Measurements from ENCODE around the gene SPATA25.
"Not testable (repeated sequence)": the region's sequence is repeated elsewhere in the genome, so short reads cannot be mapped to it uniquely, and the experiment has no call there.

SPATA25 gene

GRCh38 chr20:45912344-45912682, 24.9 kb upstream of the SPATA25 start:
- DNase-seq = no peak

- no peak for DNase-seq
These were observed 24.3 kb upstream of the SPATA25 start, which contains the start of gene PLTP for GRCh38 chr20:45911486-45912343. PLTP (minus strand) TSS chr20:45912155; CDS start chr20:45911452, 703 bp downstream.

- DNase-seq = peak; percentile 49 to 66
These were observed 23.5 kb upstream of the SPATA25 start for GRCh38 chr20:45910670-45911485.

GRCh38 chr20:45909817-45910669, 22.6 kb upstream of the SPATA25 start:
- no peak for DNase-seq

- no peak for DNase-seq
These were observed 21.9 kb upstream of the SPATA25 start for GRCh38 chr20:45909336-45909808.

- no peak for DNase-seq
These were observed 20.7 kb upstream of the SPATA25 start for GRCh38 chr20:45908084-45908483.

- DNase-seq = no peak
These were observed 20.0 kb upstream of the SPATA25 start for GRCh38 chr20:45907219-45907948.

GRCh38 chr20:45905505-45906079, 18.2 kb upstream of the SPATA25 start:
- no peak for DNase-seq

GRCh38 chr20:45904583-45905504, 17.4 kb upstream of the SPATA25 start:
- DNase-seq = no peak

GRCh38 chr20:45902199-45902701, 14.8 kb upstream of the SPATA25 start:
- no peak for DNase-seq

- not testable (repeated sequence) for DNase-seq
These were observed 13.9 kb upstream of the SPATA25 start for GRCh38 chr20:45901332-45901731.

GRCh38 chr20:45899046-45899835, 11.8 kb upstream of the SPATA25 start:
- no peak for DNase-seq

- no peak for DNase-seq
These were observed 10.9 kb upstream of the SPATA25 start for GRCh38 chr20:45898285-45898684.

GRCh38 chr20:45897692-45898091, 10.3 kb upstream of the SPATA25 start:
- no peak for DNase-seq

- no peak for DNase-seq
These were observed 9.9 kb upstream of the SPATA25 start for GRCh38 chr20:45897289-45897688.

GRCh38 chr20:45896641-45897161, 9.3 kb upstream of the SPATA25 start:
- DNase-seq = no peak

- no peak for DNase-seq
These were observed 7.4 kb upstream of the SPATA25 start for GRCh38 chr20:45894797-45895196.

GRCh38 chr20:45893831-45894230, 6.4 kb upstream of the SPATA25 start:
- DNase-seq = no peak

- DNase-seq = no peak
These were observed 5.5 kb upstream of the SPATA25 start for GRCh38 chr20:45892828-45893500.
